Stimulated activated CD4-positive, alpha-beta T cell treated with anti-CD3 and anti-CD28 coated beads, Interleukin-1b, Interleukin-23, amount 100 ng/mL, for 4 hours (primary cell): Measurements from ENCODE around the gene PTPRM.

ENCODE experiments used
- DNase-seq, 2 donors: peaks; one replicate each; pipeline ENCODE4 v3.0.0-alpha.2; 2020; ENCODE audit warnings: low read depth in 2 of 2

PTPRM gene

GRCh38 chr18:7855671-7856070 lies 288.6 kb downstream of the PTPRM start:
- DNase-seq: no peak

DNA sequence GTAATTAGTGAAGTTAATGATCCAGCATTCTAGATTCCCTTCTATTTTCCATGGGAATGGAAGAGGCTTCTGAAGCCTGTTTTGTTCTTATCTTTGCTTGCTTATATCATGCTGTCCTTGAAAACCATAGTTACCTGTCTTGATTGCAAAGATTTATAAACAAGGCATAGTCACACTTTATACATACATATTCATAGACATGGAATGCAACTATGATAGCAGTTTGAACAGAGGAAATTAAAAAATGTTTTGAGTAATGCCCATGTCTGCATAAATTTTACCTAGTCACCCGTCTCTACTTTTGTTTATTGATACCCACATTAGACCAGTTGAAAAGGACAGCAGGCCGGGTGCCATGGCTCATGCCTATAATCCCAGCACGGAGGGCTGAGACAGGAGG lies 289.0 kb downstream of the PTPRM start:
- no peak for DNase-seq

GRCh38 chr18:7856733-7857132 lies 289.6 kb downstream of the PTPRM start:
- no peak for DNase-seq

GRCh38 chr18:7857562-7857961 lies 290.4 kb downstream of the PTPRM start:
- no peak for DNase-seq

DNA sequence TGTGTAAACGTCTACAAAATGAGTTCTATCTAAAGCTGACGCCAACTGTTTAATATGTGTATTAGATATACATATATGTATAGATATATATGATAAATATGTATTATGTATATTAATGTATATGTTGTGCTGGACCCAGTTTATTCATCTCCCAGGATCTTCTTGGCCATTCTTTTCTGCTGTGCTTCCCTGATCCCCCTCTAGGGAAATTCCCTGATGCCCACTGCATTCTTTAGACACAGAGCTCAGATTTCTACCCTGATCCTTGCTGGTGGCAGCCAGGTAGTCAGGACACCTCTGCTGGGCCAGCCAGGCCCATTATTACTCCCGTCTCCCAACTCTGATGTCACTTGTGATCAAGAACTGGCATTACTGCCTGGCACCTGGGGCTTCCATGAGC lies 292.0 kb downstream of the PTPRM start:
- no peak for DNase-seq

DNA sequence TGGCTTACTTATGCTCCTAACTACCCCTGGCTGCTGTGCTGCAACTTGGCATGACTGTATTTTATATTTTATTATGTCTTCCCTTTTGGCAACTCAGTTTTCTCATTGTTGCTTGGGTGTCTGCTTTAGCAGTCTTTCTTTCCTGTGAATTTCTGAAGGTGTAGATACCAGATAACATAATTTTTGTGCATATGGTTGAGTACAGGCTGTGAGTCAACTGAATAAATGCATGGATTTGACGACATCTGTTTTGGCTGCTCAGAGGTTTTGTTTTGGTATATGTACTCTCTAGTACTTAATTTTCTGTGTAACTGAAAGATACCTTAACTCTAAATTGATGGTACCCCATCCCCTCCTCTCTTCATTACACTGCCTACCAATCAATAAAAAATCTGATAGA lies 303.1 kb downstream of the PTPRM start:
- DNase-seq: no peak

- DNase-seq: no peak
Measured at GRCh38 chr18:7870855-7871254, 303.7 kb downstream of the PTPRM start.

- no peak for DNase-seq
Measured at GRCh38 chr18:7871560-7872456, 304.7 kb downstream of the PTPRM start.

GRCh38 chr18:7872569-7872968 lies 305.5 kb downstream of the PTPRM start:
- no peak for DNase-seq

GRCh38 chr18:7873316-7873715 lies 306.2 kb downstream of the PTPRM start:
- no peak for DNase-seq

GRCh38 chr18:7876354-7877104 lies 309.4 kb downstream of the PTPRM start:
- DNase-seq: no peak

DNA sequence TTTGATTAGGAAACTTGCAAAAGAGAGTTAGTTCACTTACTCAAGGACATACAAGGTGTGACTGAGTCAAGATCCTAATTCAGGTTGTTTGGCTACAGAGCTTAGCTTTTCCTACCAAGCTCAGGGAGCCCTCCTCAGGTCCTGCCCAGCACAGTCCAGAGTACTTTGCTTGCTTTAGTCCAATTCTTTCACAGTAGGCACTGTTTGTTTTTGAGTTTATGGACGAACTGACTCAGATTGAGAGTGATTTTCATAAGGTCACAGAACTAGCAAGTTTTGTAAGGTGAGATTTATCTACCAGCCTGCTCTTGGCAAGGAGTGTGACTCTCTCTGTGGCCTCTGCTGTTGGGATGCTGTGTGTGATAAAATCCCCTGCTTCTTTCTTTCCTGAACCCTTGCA lies 310.5 kb downstream of the PTPRM start:
- no peak for DNase-seq

GRCh38 chr18:7878265-7879211 lies 311.4 kb downstream of the PTPRM start:
- no peak for DNase-seq

DNA sequence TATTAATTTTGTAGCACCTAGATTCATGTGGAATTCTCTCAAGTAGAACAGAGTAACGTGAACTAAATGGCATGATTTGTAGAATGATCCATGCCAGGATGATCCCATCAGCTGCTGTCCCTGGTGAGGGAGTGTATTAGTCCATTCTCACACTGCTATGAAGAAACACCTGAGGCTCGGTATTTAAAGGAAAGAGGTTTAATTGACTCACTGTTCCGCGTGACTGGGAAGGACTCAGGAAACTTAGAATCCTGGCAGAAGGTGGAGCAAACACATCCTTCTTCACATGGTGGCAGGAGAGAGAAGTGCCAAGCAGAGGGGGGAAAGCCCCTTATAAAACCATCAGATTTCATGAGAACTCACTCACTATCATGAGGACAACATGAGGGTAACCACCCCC lies 312.6 kb downstream of the PTPRM start:
- DNase-seq: no peak

DNA sequence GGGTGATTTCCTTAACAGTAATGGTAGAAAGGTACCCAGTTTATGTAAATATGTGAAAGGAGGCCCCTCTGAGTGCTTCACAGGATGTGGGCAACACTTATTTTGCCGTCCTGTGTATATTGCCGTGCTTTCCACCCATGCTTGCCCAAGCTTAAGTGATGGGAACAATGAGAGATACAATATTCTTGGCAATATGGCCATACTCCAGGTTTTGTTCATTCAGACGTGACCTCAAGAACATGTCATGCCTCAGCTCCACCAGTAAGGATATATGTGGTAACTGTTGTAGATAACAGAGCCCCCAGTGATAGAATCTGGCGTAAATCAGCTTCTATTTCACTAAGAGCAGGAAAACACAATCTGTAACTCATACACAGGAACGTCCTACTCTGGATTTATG lies 318.7 kb downstream of the PTPRM start:
- DNase-seq: no peak

GRCh38 chr18:7886436-7886835 lies 319.3 kb downstream of the PTPRM start:
- no peak for DNase-seq

- no peak for DNase-seq
Measured at GRCh38 chr18:7889515-7889914, 322.4 kb downstream of the PTPRM start.

- no peak for DNase-seq
Measured at GRCh38 chr18:7890075-7890474, 323.0 kb downstream of the PTPRM start.

GRCh38 chr18:7892556-7892955 lies 325.4 kb downstream of the PTPRM start:
- no peak for DNase-seq

GRCh38 chr18:7894592-7894991 lies 327.5 kb downstream of the PTPRM start:
- DNase-seq: no peak

DNA sequence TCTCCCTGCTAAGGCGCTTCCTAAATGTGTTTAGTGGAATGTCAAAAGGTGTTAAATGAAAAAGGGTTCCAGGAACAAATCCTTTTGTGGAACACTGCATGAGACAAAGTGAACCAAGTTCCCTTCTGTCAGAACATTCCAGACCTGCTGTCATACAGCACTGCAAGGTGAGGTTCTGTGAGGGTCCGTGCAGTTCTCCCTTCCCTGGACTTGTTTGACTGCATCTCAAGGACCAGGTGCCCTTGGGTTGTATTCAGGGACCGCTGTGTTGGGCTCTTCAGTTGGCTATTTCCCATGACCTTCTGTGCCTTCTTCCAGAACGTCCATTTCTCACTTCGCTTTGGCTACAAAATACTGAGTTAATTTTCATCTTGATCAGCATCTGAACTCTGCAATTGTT lies 328.2 kb downstream of the PTPRM start:
- no peak for DNase-seq

- no peak for DNase-seq
Measured at GRCh38 chr18:7896161-7896560, 329.0 kb downstream of the PTPRM start.
